Measurements from ENCODE around the gene PLA2G2C. TPM values are rescaled to one million over a fixed set of nuclear protein-coding genes. Genes with fewer than 3 reads are reported as not detected.

PLA2G2C gene
- total and polyA plus RNA-seq, 2 donors (not counting 3 experiments of a cell fraction or from before 2014, with no cell fraction given) = not detected

DNA sequence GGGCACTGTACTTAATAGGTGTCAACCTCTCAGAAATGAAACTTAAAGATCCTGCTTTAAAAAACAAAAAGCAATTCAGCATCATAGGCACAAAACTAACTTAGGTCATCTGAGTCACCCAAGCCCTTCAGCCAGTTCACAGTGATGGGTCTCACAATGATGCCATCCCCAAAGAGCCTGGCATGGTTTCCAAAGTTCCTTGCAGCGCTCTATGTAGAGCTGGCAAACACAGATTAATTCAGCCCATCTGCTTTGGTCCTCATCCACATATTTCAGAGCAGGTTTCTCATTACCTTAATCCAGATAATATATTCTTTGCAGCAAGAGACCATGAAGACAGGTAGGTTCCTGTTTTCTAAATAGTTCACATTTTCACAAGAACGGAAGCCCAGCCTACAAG, 14.6 kb upstream of the PLA2G2C start:
- H3K4me2 ChIP-seq (ENCODE audit: insufficient read depth, low read length) = no peak overlapping the region
- BruUV-seq (replicated peaks) = no TSS peak
- H3K9me1 ChIP-seq (replicated peaks; ENCODE audit: control insufficient read depth, extremely low read depth, insufficient read depth, low read length) = no peaks in the 10 kb centered on the region
- TF ChIP-seq EZH2 (IDR thresholded peaks at IDR 0.05; ENCODE audit: borderline replicate concordance, low read depth, low read length, severe bottlenecking) (no peak), JUN (IDR thresholded peaks at IDR 0.05; ENCODE audit: borderline replicate concordance, insufficient read depth, insufficient read length, low read depth) (no peak), MYC (IDR thresholded peaks at IDR 0.05; ENCODE audit: low read depth, low read length) (no peak), CTCF (IDR thresholded peaks at IDR 0.05; ENCODE audit: extremely low read depth in 1 of 2, insufficient read depth in 1 of 2, low read depth in 1 of 2, low read length in 2 of 2) (no peak), POLR2A (IDR thresholded peaks at IDR 0.05; ENCODE audit: low read depth, low read length) (no peak), POLR2AphosphoS5 (IDR thresholded peaks at IDR 0.05; ENCODE audit: insufficient read depth, low read depth, low read length) (no peak), GATA2 (IDR thresholded peaks at IDR 0.05; ENCODE audit: insufficient read depth, insufficient read length, low read depth, low read length) (no peak), FOS (IDR thresholded peaks at IDR 0.05; ENCODE audit: borderline replicate concordance, insufficient read depth, low read length) (no peak)
- TF ChIP-seq, protein P1, sequence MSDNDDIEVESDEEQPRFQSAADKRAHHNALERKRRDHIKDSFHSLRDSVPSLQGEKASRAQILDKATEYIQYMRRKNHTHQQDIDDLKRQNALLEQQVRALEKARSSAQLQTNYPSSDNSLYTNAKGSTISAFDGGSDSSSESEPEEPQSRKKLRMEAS (IDR thresholded peaks at IDR 0.05; ENCODE audit: insufficient read depth, insufficient read length) = no peak
- no peaks in the 10 kb centered on the region for H3K4me1 ChIP-seq (ENCODE audit: control insufficient read depth, extremely low read depth, insufficient read depth, low read length)
- FAIRE-seq (no peak), DNase-seq (ENCODE audit: low read depth, low spot score) (no peak)
- no peaks in the 10 kb centered on the region for H3K79me2 ChIP-seq (ENCODE audit: control insufficient read depth, insufficient read depth, low read length)
- POLR2A ChIA-PET = no interaction called here
- intact Hi-C loops (cut with micrococcal nuclease) (no loop called here), dilution Hi-C loops (cut with MboI; ENCODE audit: extremely low pct_ligation_motif_present, low sequenced_read_pairs) (no loop called here)
- no peak overlapping the region for H3K4me3 ChIP-seq (replicated peaks in 1 of 3; ENCODE audit: insufficient read depth in 1 of 3, low read depth in 1 of 3, low read length in 3 of 3)
- peaks cover 7 to 10% of the 10 kb centered on the region in 2 experiments for H3K27me3 ChIP-seq (ENCODE audit: control insufficient read depth in 2 of 2, insufficient read depth in 2 of 2, low read length in 2 of 2)
- H3K36me3 ChIP-seq (ENCODE audit: control insufficient read depth in 2 of 2, extremely low read depth in 1 of 2, insufficient read depth in 2 of 2, low read length in 2 of 2) = no peaks in the 10 kb centered on the region
- H3K9me3 ChIP-seq (replicated peaks; ENCODE audit: control insufficient read depth, insufficient read depth, low read length) = no peaks in the 10 kb centered on the region
- H3K27ac ChIP-seq (ENCODE audit: insufficient read depth, low read depth, low read length) = no peak overlapping the region
- H2AFZ ChIP-seq (ENCODE audit: low read depth, low read length) = no peak overlapping the region
- H4K20me1 ChIP-seq (replicated peaks; ENCODE audit: control insufficient read depth, extremely low read depth, insufficient read depth, low read length) = no peaks in the 10 kb centered on the region
- no peak overlapping the region for H3K9ac ChIP-seq (replicated peaks; ENCODE audit: extremely low read depth, insufficient read depth, low read length)
- CTCF ChIA-PET = no interaction called here

All from endothelial cell of umbilical vein (primary cell).